Stimulated activated CD4-positive, alpha-beta T cell treated with anti-CD3 and anti-CD28 coated beads, Interleukin-2, amount 100 ng/mL, for 24 hours (primary cell): ENCODE results near the gene MYLK.
"Not testable (repeated sequence)": the region's sequence is repeated elsewhere in the genome, so short reads cannot be mapped to it uniquely, and the experiment has no call there.

Experiments used
- DNase-seq, 2 donors: peaks; one replicate each; pipeline ENCODE4 v3.0.0-alpha.2; 2020

Gene MYLK

GRCh38 chr3:123741041-123741511, 143.1 kb downstream of the MYLK start:
- no peak for DNase-seq

GRCh38 chr3:123740391-123740822, 143.7 kb downstream of the MYLK start:
- DNase-seq, result no peak

- no peak for DNase-seq
Observed at GRCh38 chr3:123739754-123740153, 144.4 kb downstream of the MYLK start.

GRCh38 chr3:123739106-123739505, 145.0 kb downstream of the MYLK start:
- no peak for DNase-seq

- DNase-seq, result not testable (repeated sequence)
Observed at GRCh38 chr3:123738522-123738921, 145.6 kb downstream of the MYLK start.

GRCh38 chr3:123737168-123737567, 147.0 kb downstream of the MYLK start:
- no peak for DNase-seq

GRCh38 chr3:123735456-123735855, 148.7 kb downstream of the MYLK start:
- DNase-seq, result no peak

- no peak for DNase-seq
Observed at GRCh38 chr3:123734527-123734902, 149.6 kb downstream of the MYLK start.

- no peak for DNase-seq
Observed at GRCh38 chr3:123733805-123734526, 150.2 kb downstream of the MYLK start.

- no peak for DNase-seq
Observed at GRCh38 chr3:123733341-123733740, 150.8 kb downstream of the MYLK start.

GRCh38 chr3:123732447-123732846, 151.7 kb downstream of the MYLK start:
- DNase-seq, result no peak

- DNase-seq, result no peak
Observed at GRCh38 chr3:123730829-123731228, 153.3 kb downstream of the MYLK start.

GRCh38 chr3:123728991-123729390, 155.1 kb downstream of the MYLK start:
- no peak for DNase-seq

- no peak for DNase-seq
Observed at GRCh38 chr3:123728014-123728413, 156.1 kb downstream of the MYLK start.

GRCh38 chr3:123725652-123726400, 158.3 kb downstream of the MYLK start:
- no peak for DNase-seq

- no peak for DNase-seq
Observed at GRCh38 chr3:123724306-123724705, 159.8 kb downstream of the MYLK start.

- peak; percentile 32 to 35 for DNase-seq
Observed at GRCh38 chr3:123723522-123724168, 160.5 kb downstream of the MYLK start.

GRCh38 chr3:123723070-123723469, 161.1 kb downstream of the MYLK start:
- DNase-seq, result no peak

GRCh38 chr3:123722456-123722855, 161.7 kb downstream of the MYLK start:
- DNase-seq, result no peak

- no peak for DNase-seq
Observed at GRCh38 chr3:123722021-123722420, 162.1 kb downstream of the MYLK start.

GRCh38 chr3:123721095-123721689, 162.9 kb downstream of the MYLK start:
- DNase-seq, result not testable (repeated sequence)

- DNase-seq, result no peak
Observed at GRCh38 chr3:123720638-123721037, 163.5 kb downstream of the MYLK start.

- no peak for DNase-seq
Observed at GRCh38 chr3:123719862-123720453, 164.2 kb downstream of the MYLK start.
